GM12875 (cell line): ENCODE data around the gene SCN2A.
"Not testable (repeated sequence)": the region's sequence is repeated elsewhere in the genome, so short reads cannot be mapped to it uniquely, and the experiment has no call there.

Source experiments
- H3K4me3 ChIP-seq: one replicate; pipeline ENCODE4 v1.5.1; 2011; ENCODE audit warnings: low read depth, low read length, control low read depth
- TF ChIP-seq, protein P1 (sequence below): IDR thresholded peaks from 2 replicates; pipeline ENCODE4 v1.5.1; 2011; ENCODE audit warnings: low read depth, mild to moderate bottlenecking, control low read depth, inconsistent platforms, low read length, moderate library complexity, borderline replicate concordance; ENCODE audit not compliant: insufficient read depth

Gene SCN2A

GRCh38 chr2:165391791-165392190 lies 152.6 kb downstream of the SCN2A start:
- TF ChIP-seq, protein P1, sequence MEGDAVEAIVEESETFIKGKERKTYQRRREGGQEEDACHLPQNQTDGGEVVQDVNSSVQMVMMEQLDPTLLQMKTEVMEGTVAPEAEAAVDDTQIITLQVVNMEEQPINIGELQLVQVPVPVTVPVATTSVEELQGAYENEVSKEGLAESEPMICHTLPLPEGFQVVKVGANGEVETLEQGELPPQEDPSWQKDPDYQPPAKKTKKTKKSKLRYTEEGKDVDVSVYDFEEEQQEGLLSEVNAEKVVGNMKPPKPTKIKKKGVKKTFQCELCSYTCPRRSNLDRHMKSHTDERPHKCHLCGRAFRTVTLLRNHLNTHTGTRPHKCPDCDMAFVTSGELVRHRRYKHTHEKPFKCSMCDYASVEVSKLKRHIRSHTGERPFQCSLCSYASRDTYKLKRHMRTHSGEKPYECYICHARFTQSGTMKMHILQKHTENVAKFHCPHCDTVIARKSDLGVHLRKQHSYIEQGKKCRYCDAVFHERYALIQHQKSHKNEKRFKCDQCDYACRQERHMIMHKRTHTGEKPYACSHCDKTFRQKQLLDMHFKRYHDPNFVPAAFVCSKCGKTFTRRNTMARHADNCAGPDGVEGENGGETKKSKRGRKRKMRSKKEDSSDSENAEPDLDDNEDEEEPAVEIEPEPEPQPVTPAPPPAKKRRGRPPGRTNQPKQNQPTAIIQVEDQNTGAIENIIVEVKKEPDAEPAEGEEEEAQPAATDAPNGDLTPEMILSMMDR: no peak
- H3K4me3 ChIP-seq: no peak overlapping the region

GRCh38 chr2:165398603-165399002 lies 159.4 kb downstream of the SCN2A start:
- H3K4me3 ChIP-seq: not testable (repeated sequence)

DNA sequence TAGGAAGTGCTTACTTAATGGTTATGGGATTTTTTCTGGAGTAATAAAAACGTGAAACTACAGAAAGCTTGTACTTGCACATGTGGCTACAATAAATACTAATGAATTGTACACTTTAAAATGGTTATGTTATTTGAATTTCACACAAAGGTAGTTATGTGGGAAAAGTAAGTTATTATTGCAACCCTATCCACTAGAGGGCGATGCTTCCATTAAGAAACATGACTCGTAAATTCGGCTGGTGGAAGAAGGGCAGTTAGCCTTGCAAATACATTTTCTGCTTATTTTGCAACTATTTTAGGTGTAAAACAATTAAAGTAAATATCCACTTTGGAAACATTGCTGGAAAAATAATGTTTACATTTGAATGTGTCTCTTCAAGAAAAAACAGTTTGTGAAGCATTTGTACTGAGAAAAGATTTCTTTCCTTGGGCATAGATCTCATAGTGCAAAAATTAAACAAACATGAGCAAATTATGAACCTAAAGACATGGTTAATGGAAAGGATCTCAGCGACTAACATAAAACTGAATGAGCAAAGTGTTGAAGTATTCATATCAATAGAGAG lies 162.2 kb downstream of the SCN2A start:
- TF ChIP-seq, protein P1: peak; percentile 57
- H3K4me3 ChIP-seq: no peak overlapping the region

- TF ChIP-seq, protein P1: no peak
- no peak overlapping the region for H3K4me3 ChIP-seq
These were observed 162.9 kb downstream of the SCN2A start for GRCh38 chr2:165402162-165402561.

DNA sequence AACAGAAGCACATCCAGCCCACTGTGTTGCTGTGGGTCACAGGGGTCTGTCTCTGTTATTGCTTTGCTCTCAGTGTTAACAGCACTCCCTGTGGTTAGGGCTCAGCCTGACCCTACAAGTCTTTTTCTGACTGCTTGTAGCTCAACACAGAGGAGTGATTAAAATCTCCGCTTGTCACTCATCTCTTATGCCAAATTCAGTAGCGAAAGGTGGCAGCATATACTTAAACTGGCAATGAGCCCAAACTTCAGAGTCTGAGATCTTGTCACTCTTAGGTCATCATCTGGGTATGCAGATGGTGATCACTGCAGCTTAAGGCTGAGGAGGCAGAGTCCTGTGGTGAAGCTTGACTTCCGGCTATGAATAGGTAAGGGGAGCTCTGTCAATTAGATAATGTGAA lies 167.0 kb downstream of the SCN2A start:
- H3K4me3 ChIP-seq: no peak overlapping the region

GRCh38 chr2:165407466-165407865 lies 168.3 kb downstream of the SCN2A start:
- no peak overlapping the region for H3K4me3 ChIP-seq
- TF ChIP-seq, protein P1: no peak

More for the DNA sequence above, 167.0 kb downstream of the SCN2A start:
- TF ChIP-seq, protein P1: no peak

DNA sequence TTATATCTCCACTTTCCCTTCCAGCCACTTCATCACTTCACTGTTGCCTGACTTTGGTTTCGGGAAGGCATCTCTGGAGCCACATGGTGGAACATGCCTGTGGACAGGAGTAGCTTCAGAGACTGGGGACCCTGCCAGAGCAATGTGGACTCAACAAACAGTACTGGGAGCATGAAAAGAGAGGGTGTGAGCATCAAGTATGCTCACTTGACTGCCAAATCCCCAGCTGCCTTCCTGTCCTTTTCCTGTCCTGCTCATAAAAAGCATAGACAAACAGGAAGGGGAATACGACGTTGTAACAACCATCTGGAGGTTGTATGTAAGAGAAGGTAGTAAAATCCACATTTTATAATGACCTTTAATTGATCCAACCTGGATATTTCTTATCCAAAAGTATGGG lies 169.0 kb downstream of the SCN2A start:
- H3K4me3 ChIP-seq: no peak overlapping the region
- TF ChIP-seq, protein P1: no peak

DNA sequence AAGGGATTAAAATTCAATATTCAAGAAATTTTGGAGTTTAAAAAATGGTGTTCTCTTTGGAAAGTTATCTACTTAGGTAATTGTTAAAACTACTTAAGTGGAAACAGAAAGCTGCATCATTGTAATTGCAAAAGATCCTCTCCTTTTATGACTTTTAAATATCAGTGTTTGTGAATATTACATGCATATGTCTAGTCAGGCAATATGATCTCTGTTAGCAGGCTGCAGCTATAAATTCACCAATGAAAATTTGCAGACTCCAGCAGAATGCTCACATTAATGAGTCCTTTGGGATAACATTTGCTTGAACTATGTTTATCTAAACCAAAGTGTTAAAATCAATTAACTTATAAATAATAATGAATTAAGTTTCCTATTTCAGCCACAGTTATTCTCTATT lies 171.1 kb downstream of the SCN2A start:
- TF ChIP-seq, protein P1: no peak
- H3K4me3 ChIP-seq: no peak overlapping the region
